HG02973 (cell line): ENCODE results near the gene TAPBPL.
"Not testable (repeated sequence)": the region's sequence is repeated elsewhere in the genome, so short reads cannot be mapped to it uniquely, and the experiment has no call there.

ENCODE experiments used
- ATAC-seq: cut with Tn5 transposase; IDR thresholded peaks from one replicate; pipeline ENCODE4 v1.9.1; 2021; ENCODE audit warnings: moderate library complexity; ENCODE audit not compliant: unreplicated experiment

The TAPBPL gene

DNA sequence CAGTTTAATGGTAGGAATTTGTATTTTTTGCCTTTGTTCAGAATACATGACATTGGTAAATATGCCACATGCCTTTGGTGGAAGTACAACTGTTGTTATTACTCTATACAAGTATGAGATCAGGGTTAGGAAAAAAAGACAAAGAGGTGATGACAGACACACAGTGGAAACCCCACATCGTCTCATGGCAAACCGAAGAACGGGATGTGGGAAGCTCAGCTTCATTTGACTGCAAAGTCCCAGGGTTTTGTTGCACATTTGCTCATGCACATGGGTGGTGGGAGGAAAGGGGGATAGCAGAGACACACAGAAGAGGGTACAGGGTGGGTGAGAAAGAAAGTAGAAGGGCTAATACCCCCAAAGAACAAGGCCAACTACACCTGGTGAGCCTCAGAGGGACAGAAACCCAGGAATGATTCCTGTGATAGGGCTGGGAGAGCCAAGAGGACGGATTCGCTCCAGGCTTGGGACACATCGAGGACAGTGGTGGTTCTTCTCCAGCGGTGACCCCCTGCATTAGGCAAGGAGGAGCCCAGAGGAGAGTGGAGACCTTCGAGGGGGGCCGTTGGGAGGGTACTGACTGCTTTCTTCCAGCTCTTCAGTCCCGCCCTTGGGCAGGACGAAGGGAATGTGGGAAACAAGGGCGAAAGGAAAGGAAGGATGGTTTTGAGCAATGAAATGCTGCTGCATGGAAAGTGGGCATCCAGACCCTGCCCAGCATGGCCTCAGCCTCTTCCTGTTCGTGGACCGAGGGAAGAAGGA lies 10.6 kb downstream of the TAPBPL start:
- ATAC-seq: peak; percentile 3

DNA sequence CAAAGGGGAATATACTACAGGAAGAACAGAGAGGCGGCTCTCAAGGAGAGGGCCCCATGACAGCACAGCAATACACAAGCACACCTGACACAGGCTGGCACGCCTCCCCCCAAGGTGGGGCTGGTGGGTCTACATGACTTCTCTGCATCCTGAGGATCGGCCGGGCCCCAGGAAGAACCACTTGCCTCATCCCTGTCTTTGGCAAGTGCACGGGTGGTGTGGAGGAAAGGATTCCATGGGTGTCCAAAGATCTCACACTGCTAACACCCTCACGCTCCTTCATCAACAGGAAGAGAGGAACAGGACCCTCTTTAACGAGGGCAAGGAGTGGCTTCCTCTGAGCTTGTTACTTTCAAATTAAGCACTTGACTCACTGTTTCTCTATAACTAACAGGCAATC lies 11.4 kb downstream of the TAPBPL start:
- ATAC-seq: no peak

DNA sequence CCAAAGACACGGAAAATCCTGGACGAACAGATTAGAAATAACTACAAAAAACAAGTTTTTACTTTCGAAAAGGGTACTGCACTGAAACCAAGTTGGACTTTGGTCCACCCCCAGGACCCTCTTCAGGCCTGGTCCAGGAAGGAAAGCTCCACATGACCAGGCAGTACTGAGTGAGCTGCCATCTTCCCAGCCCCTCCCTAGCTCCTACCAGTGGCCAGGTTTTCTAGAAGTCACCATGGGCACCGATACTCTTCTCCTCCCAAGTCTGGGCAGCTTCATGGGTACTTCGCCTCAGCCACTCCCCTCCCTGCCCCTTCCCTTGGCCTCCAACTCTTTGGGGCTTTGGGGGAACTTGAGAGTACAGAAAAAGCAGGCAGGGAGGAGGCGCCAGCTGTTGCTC lies 12.0 kb downstream of the TAPBPL start:
- no peak for ATAC-seq

DNA sequence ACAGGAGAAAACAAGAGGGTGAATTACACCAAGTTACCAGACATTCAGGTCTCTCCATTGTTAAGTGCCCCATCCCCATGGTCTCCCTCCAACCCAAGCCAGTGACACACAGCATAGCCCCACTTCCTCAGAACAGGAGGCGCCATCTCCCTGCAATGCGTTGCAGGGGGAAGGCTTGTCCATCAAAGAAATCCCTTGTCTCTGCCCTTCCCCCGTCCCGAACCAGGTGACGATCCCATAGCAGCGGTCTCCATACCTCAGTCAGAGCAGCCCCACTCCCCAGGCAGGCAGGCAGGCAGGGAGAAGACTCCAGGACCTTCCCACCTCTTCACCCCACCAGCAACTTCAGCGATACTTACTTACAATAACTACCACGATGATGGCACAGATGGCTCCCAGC lies 12.7 kb downstream of the TAPBPL start:
- ATAC-seq: no peak

DNA sequence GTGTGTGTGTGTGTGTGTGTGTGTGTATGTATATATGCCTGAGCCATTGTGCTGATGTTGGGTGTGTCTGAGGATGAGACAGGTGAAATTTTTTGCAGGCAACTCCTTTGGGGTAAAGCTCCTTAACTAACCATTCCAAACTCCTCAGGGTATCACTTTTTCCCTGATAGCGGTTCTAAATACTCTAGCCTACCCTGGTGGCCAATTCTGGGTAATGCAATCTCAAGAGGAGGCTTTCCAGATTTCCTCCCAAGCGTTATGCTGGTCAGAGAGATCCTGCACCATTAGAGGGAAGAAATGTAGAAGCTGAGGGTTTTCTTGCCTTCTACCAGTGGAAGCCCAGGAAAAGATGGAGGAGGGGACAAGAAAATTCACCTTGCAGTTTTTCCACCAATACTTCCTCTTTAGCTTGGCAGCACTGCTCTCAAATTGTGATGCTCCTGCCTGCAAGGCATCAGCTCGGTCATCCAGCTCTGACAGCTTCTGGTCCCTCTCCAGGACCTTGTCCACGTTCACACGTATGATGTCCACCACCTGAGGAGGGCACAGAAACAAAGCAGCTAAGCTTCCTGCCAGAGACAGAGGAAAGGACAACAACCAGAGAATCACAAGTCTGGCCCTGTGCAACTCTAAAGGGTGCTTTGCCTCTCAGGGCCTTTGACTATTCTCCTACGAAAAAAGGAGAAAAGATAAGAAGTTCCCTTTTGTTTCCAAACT lies 13.8 kb downstream of the TAPBPL start:
- no peak for ATAC-seq

DNA sequence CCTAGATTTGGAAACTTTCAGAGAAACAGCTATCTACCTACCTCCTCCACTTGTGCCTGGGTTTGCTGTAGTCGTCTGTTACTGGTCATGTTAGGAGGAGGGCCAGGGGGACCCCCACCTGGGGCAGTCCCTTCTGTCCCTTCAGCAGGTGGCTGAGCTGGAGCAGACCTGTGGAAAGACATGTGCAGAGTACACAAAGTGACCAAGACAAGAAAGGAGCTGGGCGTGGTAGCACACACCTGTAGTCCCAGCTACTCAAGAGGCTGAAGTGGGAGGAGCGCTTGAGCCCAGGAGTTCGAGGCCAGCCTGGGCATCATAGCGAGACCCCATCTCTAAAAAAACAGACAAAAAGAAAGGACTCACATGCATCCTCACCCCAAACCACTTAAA lies 14.3 kb downstream of the TAPBPL start:
- no peak for ATAC-seq

DNA sequence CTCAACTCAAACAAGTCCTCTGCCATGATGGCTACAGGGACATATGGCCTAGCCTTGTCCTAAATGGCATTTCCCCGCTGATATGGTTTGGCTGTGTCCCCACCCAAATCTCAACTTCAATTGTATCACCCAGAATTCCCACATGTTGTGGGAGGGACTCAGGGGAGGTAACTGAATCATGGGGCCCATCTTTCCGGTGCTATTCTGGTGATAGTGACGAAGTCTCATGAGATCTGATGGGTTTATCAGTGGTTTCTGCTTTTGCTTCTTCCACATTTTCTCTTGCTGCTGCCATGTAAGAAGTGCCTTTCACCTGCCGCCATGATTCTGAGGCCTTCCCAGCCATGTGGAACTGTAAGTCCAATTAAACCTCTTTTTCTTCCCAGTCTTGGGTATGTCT lies 14.9 kb downstream of the TAPBPL start:
- ATAC-seq: not testable (repeated sequence)

DNA sequence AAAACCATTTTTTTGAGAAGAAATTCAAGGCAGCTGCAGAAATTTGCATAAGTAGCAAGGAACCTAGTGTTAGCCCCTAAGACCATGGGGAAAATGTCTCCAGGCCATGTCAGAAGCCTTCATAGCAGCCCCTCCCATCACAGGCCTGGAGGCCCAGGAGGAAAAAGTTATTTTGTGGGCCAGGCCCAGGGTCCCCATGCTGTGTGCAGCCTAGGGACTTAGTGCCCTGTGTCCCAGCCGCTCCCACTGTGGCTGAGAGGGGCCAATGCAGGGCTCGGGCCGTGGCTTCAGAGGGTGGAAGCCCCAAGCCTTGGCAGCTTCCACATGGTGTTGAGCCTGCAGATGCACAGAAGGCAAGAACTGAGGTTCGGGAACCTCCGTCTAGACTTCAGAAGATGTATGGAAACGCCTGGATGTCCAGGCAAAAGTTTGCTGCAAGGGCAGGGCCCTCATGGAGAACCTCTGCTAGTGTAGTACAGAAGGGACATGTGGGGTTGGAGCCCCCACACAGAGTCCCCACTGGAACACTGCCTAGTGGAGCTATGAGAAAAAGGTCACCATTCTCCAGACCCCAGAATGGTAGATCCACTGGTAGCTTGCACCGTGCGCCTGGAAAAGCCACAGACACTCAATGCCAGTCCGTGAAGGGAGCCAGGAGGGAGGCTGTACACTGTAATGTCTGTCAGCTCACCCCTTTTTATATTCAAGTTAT lies 15.9 kb downstream of the TAPBPL start:
- not testable (repeated sequence) for ATAC-seq

DNA sequence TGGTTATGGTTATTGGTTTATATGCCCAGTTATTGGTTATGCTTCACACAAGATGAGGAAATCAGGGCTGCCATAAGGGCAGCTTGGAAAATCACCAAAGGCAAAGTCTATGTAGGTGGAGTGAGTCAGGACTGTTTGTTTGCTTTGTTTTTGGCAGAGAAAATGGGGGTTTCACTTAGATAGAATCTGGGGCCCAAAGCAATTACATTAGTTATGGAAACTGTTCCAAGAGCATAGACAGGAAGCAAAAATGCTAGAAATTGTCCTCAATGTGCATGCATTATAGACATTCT lies 16.4 kb downstream of the TAPBPL start:
- ATAC-seq: no peak

DNA sequence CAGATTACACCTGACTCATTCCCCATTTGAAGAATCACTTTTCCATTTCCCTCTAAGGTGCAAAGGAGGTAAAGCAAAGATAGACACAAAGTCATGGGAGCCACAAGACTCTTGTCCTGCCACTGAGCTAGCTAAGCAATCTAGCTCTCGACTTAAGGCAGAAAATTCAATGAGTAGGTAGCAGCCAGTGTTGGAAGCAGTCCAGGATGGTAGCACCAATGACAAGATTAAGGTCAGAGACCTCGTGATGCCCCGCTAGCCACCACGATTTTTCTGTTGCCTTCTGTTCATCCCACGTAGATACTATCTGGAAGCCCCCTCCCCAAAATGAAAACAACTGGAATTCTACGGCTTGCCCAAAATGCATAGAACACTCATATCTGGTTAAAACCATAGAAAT lies 17.2 kb downstream of the TAPBPL start:
- ATAC-seq: no peak

DNA sequence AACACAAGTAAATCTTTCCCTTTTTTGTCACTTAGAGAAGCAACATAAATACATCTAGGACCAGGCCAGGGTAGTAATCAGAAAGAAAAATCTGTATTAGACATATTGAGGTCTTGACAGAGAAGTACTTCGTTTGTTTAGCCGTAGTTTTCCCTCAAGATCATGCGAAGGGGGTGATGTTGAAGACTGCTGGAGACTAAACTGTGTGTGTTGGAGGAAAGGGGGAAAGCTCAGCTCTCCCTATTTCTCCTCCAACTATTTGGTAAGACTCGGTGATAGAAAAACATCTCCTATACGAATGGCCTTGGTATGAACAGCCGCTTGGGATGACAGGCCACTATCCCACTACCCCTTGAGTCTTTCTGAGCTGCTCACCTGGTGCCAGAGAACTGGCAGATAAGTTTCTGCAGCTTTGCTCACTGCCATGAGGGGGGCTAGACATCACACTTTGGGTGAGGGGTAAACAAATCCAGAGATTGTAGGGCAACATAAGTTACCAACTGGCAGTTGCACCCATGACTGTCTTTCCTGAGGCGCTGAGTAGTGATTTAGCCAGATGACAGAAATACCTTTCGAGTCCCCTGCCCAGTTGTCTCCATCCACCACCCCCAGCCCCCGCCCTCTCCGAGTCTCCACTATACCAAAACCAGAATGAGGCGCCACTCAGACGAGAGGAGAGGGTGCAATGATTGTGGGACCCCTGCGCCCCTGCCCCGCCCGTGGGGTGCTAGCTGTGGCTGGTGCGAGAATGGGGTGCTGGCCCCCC lies 17.9 kb downstream of the TAPBPL start:
- no peak for ATAC-seq

DNA sequence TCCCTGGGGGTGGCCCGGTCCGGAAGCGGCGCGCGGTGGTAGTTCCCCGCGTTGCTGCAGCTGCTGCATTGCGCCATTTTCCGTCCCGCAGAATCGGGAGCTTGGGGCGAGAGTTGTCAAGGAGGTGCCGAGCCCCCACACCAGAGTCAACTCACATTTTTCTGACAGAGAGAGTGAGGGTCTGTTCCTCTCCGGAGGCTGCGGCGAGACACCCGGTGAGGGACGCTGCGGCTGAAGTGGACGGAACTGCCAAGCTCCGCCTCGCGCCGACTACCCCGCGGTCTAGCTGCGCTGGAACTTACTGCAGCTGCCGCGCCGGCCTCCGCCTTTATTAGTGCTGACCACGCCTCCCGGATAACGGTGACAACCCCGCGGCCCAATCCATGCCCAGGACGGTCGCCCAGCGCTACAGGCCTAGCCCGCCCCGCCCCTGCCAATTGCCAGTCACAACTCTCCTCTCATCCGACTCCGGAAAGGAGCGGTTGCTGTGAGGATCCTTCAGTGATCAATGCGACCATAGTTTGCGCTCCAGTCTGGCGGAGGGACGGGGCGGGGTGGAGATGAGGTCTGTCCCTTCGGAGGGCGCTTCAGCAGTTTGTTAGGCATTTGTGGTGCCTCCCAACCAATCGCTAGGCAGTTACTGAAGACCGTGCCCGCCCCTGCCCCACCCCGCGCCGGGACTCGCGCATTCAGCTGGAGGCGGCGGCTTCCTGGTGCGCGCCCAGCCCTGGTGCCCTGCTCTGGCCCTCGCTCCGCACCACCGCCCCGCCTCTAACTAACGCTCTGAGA lies 18.7 kb downstream of the TAPBPL start, which contains the start of gene VAMP1:
TSS of gene VAMP1 (minus strand) at position 303 of the 789 bp plus-strand sequence. CDS start at position 157, 146 bp downstream.
- peak; percentile 84 for ATAC-seq

DNA sequence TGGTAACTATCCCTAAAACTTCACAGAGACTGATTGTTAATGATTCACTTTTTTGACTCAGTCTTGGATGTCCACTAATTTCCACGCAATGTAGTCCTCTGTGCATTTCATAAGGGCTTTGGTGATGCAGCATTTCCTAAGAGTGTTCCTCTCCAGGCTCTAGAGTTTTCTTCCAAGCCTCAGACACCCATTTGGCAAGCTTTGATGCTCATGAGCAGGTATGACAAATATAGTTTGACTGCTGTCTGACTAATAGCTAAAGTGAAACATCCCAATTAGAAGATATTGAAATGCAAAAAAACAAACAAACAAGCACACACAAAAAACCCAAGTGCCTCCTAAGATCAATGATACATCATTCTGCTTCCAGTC lies 20.1 kb downstream of the TAPBPL start:
- no peak for ATAC-seq

DNA sequence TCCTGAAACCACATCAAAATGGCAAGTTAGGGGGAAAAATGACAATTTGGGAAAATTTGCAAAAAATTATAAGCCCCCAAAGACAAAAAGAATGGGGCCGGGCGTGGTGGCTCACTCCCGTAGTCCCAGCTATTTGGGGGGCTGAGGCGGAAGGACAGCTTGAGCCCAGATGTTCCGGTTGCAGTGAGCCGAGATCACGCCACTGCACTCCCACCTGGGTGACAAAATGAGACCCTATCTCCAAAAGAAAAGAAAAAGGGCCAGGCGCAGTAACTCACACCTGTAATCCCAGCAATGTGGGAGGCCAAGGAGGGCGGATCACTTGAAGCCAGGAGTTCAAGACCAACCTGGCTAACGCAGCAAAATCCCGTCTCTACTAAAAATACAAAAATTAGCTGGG lies 20.6 kb downstream of the TAPBPL start:
- no peak for ATAC-seq

DNA sequence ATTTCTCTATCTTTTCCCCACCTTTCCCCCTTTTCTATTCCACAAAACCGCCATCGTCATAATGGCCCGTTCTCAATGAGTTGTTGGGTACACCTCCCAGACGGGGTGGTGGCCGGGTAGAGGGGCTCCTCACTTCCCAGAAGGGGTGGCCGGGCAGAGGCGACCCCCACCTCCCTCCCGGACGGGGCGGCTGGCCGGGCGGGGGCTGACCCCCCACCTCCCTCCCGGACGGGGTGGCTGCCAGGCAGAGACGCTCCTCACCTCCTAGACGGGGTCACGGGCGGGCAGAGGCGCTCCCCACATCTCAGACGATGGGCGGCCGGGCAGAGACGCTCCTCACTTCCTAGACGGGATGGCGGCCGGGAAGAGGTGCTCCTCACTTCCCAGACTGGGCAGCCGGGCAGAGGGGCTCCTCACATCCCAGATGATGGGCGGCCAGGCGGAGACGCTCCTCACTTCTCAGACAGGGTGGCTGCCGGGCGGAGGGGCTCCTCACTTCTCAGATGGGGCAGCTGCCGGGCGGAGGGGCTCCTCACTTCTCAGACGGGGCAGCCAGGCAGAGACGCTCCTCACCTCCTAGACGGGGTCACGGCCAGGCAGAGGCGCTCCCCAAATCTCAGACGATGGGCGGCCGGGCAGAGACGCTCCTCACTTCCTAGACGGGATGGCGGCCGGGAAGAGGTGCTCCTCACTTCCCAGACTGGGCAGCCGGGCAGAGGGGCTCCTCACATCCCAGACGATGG lies 23.6 kb downstream of the TAPBPL start:
- not testable (repeated sequence) for ATAC-seq

DNA sequence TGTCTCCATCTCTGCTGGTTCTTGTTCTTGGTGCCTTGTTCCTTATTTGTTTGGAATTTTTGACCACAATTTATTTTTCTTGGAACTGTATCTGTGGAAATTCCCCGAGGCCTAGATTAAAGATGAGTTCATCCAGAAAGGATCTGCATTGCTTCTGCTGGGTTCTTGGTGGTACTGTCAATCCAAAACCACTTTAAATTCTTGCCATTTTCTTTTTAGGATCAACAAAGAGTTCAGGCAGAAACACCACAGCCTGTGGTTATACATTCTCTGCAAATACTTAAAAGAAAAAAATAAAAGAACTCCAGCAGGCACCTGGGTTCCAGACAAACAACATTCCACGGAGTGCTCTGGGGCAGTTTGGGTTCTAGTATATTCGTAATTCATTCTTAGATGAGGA lies 24.6 kb downstream of the TAPBPL start:
- no peak for ATAC-seq

DNA sequence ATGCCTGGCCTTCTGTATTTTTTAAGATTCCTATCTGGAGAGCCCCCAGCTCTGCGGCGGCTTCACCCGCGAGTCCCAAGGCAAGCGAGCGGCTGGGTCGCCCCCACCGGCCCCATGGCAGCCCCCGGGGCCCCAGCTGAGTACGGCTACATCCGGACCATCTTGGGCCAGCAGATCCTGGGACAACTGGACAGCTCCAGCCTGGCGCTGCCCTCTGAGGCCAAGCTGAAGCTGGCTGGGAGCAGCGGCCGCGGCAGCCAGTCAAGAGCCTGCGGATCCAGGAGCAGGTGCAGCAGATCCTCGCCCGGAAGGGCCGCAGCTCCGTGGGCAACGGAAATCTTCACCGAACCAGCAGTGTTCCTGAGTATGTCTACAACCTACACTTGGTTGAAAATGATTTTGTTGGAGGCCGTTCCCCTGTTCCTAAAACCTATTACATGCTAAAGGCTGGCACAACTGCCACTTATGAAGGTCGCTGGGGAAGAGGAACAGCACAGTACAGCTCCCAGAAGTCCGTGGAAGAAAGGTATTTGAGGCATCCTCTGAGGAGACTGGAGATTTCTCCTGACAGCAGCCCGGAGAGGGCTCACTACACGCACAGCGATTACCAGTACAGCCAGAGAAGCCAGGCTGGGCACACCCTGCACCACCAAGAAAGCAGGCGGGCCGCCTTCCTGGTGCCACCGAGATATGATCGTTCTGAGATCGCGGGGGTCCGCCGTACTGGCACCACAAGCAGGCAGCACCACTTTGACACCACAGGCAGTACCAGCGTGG lies 25.9 kb downstream of the TAPBPL start:
- ATAC-seq: not testable (repeated sequence)

DNA sequence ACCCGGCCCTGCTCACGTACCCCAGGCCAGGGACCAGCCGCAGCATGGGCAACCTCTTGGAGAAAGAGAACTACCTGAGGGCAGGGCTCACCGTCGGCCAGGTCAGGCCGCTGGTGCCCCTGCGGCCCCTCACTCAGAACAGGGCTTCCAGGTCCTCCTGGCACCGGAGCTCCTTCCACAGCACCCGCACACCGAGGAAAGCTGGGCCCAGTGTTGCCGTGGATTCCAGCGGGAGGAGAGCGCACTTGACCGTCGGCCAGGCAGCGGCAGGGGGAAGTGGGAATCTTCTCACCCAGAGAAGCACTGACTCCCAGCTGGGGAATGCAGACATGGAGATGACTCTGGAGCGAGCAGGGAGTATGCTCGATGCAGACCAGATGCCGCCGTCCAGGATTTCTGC lies 26.6 kb downstream of the TAPBPL start:
- no peak for ATAC-seq

DNA sequence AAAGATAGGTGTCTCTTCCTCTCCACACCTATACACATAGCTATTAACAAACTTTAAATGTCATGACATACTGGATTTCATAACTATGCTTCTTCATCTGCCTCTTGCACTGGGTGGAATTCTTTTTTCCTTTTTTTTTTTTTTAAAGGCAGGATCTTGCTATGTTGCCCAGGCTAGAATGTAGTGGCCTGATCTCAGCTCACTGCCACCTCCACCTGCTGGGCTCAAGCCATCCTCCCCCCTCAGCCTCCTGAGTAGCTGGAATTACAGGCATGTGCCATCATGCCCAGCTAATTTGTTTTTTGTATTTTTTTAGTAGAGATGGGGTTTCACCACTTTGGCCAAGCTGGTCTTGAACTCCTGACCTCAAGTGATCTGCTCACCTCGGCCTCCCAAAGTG lies 36.4 kb downstream of the TAPBPL start:
- ATAC-seq: no peak
